ENCODE data around the gene VPS35.
A peak's percentile ranks its signal among the peaks of the same experiment; 100 is the strongest.
"Not testable (repeated sequence)": the region's sequence is repeated elsewhere in the genome, so short reads cannot be mapped to it uniquely, and the experiment has no call there.

The VPS35 gene

GRCh38 chr16:46658925-46659324 is 30.1 kb downstream of the VPS35 start:
- no peak for DNase-seq (ENCODE audit: low spot score)

DNA sequence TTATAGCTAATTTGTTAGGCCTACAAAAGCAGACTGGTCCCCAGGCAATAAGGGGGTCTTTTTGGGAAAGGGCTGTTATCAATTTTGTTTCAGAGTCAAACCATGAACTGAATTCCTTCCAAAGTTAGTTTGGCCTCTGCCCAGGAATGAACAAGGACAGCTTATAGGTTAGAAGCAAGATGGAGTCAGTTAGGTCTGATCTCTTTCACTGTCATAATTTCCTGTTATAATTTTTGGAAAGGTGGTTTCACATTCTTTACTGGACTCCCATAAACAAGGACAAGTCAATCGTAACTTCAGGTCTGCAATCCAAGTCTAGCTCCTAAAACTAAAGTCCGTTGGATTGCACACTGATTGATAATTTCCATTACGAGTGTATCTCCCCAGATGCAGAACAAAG is 37.7 kb downstream of the VPS35 start:
- DNase-seq (ENCODE audit: low spot score), result no peak

DNA sequence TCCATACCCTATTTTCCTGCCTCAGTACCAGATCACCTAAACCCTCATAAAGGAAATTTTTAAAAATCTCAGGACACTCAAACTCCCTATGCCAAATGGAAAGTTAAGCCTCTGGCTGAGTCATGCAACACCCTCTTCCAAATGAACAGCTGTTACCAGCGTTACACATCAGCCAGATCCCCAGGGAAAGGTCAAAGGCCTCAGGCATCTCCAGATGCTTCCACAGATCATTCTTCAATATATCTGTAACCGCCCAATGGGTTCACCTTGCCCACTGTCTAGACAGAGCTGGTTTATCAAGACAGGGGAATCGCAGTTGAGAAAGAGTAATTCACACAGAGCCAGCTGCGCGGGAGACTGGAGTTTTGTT is 38.7 kb downstream of the VPS35 start:
- no peak for DNase-seq (ENCODE audit: low spot score)

DNA sequence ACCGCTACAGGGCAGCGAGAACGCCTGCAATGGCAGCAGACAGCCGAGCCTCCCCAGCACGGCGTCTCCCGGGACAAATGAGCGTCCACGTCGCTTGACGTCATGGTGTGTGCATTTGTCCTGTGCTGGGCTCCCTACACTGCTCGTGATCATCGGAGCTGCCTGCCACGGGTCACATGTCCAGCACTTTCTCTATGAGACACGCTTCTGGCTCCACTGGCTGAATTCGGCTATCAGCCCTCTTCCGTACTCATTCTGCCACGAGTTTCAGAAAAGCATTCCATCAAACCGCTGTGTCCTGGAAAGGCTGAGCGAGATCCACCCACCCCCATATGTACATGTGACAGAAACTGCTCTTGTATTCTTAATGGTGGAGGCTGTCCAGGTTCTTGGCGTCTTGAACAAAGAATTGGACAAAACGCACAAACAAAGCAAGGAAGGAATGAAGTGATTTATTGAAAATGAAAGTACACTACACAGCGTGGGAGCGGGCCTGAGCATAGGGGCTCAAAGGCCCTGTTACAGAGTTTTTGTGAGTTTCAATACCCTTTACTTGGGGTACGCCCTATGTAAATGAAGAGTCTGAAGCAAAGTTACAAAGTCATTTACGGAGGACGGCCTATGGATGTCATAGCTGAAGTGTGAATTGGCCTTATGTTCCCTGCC is 39.3 kb downstream of the VPS35 start:
- no peak for DNase-seq (ENCODE audit: low spot score)

GRCh38 chr16:46648656-46649055 is 40.3 kb downstream of the VPS35 start:
- no peak for DNase-seq (ENCODE audit: low spot score)

DNA sequence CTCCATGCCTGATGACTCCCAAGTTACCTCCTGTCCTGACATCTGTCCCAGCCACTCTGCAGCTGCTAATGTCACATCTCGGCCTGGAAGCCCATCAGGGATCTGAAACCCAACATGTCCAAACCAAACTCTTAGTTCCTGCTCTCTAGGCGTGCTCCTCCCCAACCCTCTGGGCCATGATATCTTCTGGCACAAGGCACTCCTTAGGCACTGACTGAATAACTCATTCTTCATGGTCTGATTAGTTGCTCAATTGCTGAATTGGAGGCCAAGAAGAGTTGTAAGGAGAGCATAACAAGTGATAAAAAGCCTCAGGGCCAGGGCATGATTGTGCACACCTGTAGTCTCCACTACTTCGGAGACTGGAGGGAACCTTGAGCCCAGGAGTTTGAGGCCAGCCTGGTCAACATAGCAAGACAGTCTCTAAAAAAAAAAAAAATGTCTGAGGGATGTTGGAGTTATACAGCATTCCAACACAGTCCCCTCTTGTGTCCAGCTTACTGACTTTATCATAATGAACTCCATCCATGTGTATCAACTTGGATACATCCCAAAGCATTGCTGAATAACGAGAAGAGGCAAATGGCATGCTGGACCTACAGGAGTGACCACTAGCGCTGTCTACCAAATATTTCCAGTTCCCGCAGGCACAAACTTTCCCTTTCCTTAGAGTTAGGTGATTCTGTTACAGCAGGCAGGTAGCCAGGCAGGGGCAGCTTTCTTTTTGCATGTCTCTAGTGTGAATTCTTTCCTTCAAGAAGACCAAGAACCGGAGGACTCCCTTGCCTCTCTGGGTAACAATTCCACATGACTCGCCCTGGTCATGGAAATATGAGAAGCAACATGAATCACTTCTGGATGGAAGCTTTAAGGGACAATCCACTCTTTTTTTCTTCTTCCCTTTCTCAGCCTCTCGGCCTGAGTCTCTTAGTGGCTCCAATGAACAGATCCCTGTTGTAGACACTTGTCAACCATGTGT is 49.7 kb downstream of the VPS35 start:
- DNase-seq (ENCODE audit: low spot score), result no peak

GRCh38 chr16:46632778-46633733 is 55.9 kb downstream of the VPS35 start:
- DNase-seq (ENCODE audit: low spot score), result no peak

GRCh38 chr16:46629331-46630219 is 59.4 kb downstream of the VPS35 start:
- no peak for DNase-seq (ENCODE audit: low spot score)

- DNase-seq (ENCODE audit: low spot score), result no peak
Observed at GRCh38 chr16:46627746-46628145, 61.2 kb downstream of the VPS35 start.

- not testable (repeated sequence) for DNase-seq (ENCODE audit: low spot score)
Observed at GRCh38 chr16:46626681-46627080, 62.3 kb downstream of the VPS35 start.

GRCh38 chr16:46624862-46625261 is 64.1 kb downstream of the VPS35 start:
- not testable (repeated sequence) for DNase-seq (ENCODE audit: low spot score)

DNA sequence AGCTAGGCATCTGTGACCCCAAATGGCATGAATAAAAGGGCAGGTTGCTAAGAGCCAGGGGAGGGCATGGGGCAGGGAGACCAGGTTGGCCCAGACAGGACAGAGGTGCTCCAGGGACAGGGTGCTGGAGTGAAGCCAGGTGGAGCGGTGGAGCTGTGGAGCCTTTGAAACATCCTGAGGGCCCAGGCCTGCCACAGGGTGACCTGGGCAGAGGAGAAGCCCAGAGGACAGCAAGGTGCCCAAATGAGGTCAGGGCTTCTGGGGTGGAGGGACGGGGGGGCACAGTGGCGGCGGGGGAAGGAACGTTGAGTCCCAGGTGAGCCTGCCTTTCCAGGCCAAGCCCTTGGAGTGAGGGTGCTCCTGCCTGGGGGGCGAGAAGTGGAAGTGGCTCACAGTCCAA is 65.3 kb downstream of the VPS35 start:
- not testable (repeated sequence) for DNase-seq (ENCODE audit: low spot score)

- not testable (repeated sequence) for DNase-seq (ENCODE audit: low spot score)
Observed at GRCh38 chr16:46623246-46623645, 65.7 kb downstream of the VPS35 start.

DNA sequence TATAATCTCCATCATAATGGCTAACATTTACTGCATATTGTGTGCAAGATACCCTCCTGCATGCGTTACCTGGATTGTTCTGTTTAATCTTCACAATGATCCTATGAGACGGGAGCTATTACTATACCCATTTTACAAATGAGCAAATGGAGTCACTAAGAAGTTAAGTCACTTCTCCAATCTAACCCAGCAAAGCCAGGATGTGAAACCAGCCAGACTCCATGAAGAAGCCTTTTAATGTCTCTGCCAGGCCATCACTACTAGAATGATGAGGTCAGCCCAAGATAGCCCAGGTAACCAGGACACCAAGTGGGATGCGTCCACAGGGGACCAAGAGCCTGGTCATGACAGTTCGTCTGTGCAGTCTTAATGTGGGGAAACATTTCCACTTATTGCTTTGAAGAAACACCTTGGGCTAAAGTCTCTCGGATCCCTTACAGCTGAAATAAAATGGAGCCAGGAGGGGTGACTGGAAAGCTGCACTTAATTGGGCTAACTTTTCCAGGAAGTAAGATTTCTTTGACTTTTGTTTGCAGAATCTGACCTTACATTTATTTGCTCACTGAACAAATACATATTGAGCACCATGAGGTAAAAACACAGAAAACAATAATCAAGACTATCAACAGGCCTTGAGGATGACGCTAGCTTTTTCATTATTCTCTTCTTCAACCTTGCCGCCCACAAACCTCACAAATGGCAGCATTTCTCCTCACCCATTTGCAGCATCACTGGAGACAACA is 66.9 kb downstream of the VPS35 start:
- no peak for DNase-seq (ENCODE audit: low spot score)

- DNase-seq (ENCODE audit: low spot score), result peak; percentile 85
Observed at GRCh38 chr16:46621006-46621933, 67.7 kb downstream of the VPS35 start, which contains the start of gene SHCBP1. TSS of gene SHCBP1 (minus strand) at chr16:46621379. CDS start at chr16:46621359, 20 bp downstream.

GRCh38 chr16:46620266-46621005 is 68.5 kb downstream of the VPS35 start:
- peak; percentile 49 for DNase-seq (ENCODE audit: low spot score)

DNA sequence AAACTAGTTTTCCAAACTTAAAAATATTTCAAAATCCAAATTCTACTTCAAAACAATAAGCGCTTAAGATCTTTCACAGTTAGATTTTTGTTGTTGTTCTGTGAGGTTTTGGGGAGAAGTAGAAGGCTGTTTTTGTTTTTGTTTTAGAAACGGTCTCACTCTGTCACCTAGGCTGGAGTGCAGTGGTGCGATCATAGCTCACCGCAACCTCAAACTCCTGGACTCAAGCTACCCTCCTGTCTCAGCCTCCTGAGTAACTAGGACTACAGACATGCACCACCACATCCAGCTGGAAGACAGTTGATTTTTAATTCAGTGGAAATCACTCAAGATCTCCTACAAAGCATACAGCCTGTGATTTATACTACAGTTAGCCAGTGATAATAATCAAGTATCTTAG is 70.5 kb downstream of the VPS35 start:
- DNase-seq (ENCODE audit: low spot score), result no peak

DNA sequence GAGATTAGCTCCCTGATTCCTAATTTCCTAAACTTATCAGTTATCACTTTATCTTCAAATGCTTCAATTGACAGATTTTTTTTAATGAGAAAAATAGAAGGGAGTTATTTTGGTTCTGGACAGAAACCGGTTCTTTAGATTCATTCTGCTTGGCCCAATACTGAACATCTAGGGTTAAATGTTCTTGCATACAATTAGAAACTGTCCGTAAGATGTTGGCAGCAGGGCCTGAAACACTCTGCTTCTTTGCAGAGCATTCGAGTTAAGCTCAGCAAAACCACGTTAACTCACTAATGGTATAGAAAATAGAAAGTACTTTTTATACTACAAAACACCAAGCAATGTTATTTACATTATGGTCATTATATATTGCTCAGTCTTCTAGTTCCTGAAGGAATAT is 75.0 kb downstream of the VPS35 start:
- DNase-seq (ENCODE audit: low spot score), result no peak

Data from hematopoietic multipotent progenitor cell treated with erythropoietin and hydrocortisone succinate and interleukin-3 and kit ligand, for 15 days (in vitro differentiated cells).